Fibroblast of mammary gland (primary cell): ENCODE results near the gene EVI5L.

Experiments used
- DNase-seq: peaks from one replicate; pipeline ENCODE4 v3.0.0-alpha.2; 2010; ENCODE audit warnings: low read depth
- H3K4me3 ChIP-seq: 2 replicates; pipeline ENCODE4 v1.5.1; 2011; ENCODE audit warnings: low read depth, mild to moderate bottlenecking, low read length, moderate library complexity; ENCODE audit not compliant: control insufficient read depth
- TF ChIP-seq, protein P1 (sequence below): conservative IDR thresholded peaks from 2 replicates; pipeline ENCODE4 v1.5.1; 2011; ENCODE audit warnings: low read depth, low read length, inconsistent platforms; ENCODE audit not compliant: control insufficient read depth, insufficient read depth

EVI5L gene

DNA sequence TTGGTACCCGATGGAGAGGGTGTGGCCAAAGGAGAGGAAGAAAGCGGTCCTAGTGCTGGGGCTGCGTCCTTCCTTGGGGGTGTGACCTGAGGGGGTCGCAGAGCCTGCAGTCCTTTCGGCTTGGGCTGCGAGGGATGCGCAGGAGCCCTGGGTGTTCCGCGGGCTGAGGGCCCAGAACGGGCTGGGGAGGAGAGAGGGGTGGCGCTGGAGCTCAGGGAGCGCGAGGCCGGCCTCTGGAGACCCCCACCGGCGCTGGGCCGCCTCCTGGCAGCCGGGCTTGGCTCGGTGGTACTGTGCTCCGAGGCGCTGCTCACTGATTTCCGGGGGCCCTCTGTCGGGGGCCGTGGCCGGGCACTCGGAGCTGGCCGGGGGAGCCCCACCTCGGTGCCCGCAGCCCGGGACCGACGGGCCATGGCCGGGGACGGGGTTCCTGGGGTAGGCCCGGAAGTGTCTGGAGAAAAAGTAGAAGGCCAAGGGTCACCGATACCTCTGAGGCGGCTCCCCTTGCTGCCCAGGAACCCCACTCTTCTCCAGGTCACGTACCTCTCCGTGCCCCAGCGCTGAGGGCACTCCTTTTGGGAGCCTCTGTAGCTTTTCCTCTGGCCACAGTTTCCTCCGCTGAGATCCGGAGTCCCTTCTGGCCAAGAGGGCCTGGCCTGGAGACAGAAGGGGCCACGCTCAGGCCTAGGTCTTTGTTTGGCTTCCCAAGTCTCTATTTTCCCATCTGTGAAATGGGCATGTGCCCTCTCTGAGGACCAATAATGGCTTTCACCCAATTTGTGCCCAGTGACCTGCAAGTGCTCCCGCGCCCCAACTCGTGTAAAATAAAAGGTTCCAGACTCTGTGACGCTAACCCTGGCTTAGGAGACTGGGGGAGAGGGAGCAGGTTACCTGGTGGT lies 42.5 kb downstream of the EVI5L start:
- no peak for DNase-seq
- H3K4me3 ChIP-seq: no peak overlapping the region
- TF ChIP-seq, protein P1, sequence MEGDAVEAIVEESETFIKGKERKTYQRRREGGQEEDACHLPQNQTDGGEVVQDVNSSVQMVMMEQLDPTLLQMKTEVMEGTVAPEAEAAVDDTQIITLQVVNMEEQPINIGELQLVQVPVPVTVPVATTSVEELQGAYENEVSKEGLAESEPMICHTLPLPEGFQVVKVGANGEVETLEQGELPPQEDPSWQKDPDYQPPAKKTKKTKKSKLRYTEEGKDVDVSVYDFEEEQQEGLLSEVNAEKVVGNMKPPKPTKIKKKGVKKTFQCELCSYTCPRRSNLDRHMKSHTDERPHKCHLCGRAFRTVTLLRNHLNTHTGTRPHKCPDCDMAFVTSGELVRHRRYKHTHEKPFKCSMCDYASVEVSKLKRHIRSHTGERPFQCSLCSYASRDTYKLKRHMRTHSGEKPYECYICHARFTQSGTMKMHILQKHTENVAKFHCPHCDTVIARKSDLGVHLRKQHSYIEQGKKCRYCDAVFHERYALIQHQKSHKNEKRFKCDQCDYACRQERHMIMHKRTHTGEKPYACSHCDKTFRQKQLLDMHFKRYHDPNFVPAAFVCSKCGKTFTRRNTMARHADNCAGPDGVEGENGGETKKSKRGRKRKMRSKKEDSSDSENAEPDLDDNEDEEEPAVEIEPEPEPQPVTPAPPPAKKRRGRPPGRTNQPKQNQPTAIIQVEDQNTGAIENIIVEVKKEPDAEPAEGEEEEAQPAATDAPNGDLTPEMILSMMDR: no peak

DNA sequence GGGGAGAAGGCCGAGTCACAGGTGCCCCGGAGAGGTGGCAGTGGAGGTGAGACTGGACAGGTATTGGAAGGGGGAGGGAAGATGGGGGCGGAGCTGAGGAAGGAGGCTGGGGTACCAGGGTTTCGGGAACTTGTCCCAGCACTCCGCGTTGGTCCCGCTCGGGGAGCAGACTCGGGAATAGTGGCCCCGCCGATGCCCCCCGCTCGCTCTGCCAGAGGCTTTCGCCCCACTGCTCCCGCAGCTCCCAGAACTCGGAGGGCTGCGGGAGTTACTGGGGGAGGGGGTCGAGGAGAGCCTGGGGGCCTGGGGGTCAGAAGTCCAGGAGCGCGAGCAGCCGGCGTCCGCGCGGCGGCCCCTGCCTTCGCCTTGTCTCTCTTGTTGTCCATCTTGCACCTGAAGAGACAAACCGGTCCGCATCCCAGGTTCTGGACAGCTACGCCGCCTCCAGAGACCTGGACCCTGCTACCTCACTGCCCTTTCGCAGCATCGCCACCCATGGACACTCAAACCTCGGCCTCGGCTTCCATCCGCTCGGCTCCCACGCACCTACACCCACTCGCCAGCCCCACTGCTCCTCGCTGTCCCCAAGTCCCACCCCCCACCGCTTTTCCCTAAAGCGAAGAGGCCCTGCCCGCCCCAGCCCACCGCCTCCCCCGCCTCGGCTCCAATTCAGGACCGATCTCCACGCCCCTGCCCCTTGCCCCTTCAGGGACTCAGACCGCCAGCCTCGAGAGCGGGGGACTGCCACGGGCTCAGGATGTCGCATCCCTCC lies 43.5 kb downstream of the EVI5L start:
- TF ChIP-seq, protein P1: no peak
- H3K4me3 ChIP-seq: no peak overlapping the region
- DNase-seq: no peak

DNA sequence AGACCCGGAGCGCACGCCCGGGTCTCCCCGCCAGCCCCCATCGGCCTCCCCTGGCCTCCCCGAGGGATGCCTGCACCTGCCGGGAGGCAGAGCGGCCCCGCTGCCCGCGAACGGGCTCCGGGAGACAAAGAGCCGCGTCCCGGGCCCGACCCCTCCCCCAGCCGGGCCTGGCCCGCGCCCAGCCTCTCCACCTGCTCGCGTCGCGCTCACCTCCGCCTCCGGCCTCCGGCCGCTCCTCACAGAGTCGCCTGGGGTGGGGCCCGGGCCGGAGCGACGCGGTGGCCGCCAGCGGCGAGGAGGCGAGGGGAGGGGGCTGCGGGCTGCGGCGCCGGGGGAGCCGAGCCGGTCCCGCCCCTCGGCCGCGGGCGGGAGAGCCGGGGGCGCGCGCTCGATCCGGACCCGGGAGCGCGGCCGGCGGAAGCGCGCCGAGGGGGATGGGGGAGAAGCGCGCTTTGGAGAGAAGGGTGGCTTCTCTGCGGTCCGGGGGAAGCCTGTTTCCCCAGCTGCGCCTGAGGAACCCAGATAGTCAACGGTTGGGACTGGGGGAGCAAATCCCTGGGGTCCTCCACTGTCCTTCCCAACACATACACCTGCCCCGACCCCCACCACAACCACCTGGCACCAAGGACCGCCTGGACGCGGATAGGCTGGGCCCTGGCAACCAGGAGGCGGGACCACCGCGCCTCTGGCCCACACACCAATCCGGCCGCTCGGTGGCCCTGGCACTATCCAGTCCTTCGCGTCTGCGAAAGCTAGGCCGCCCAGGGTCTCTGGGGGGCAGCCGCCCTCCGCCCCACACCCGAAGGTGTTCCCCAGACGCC lies 44.3 kb downstream of the EVI5L start, which contains the start of gene PRR36:
PRR36 (minus strand) TSS at position 315 of the 821 bp plus-strand sequence. CDS start 701 bp downstream, outside the sequence.
- DNase-seq: no peak
- TF ChIP-seq, protein P1: no peak
- H3K4me3 ChIP-seq: no peak within 1 kb of the TSS

DNA sequence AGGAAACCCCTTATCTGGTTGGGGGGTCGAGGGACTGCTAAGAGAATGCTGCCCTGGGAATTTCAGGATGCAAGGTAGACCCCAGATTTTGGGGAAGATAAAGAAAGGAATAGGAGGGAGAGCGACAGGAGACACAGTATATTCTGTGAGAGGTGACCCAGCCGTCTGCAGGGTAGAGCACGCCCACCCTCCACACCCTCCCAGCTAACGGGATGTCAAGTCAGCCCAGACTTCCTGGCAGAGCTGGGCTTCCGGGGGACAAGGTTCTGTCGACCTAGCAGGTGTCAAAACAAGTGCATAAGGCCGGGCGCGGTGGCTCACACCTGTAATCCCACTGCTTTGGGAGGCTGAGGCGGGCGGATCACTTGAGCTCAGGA lies 44.9 kb downstream of the EVI5L start:
- TF ChIP-seq, protein P1: no peak
- DNase-seq: no peak
- H3K4me3 ChIP-seq: no peak overlapping the region

DNA sequence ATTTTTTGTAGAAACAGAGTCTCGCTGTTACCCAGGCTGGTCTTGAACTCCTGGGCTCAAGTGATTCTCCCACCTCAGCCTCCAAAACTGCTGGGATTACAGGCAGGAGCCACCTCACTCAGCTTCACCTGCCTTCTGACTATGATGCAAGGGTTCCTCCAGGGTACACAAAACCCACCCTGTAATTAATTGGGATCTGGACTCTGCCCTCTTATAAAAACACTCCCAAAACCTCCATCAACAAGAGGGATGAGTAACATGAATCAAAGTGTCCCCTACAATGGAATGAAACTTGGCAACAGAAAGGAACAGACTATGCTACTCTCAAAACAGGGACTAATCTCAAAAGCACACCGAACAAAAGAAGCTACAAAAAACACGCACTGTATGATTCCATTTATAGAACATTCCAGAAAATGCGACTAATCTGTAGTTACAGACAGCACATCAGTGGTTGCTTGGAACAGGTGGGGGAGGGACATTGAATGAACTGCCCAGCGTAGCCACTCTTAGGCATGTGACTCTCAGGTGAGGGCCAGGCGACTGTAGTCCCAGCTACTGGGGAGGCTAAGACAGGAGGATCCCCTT lies 47.3 kb downstream of the EVI5L start:
- no peak for DNase-seq
- TF ChIP-seq, protein P1: no peak
- H3K4me3 ChIP-seq: no peak overlapping the region
